ENCODE results near the gene GFER.
"Not testable (repeated sequence)": the region's sequence is repeated elsewhere in the genome, so short reads cannot be mapped to it uniquely, and the experiment has no call there.

The GFER gene

DNA sequence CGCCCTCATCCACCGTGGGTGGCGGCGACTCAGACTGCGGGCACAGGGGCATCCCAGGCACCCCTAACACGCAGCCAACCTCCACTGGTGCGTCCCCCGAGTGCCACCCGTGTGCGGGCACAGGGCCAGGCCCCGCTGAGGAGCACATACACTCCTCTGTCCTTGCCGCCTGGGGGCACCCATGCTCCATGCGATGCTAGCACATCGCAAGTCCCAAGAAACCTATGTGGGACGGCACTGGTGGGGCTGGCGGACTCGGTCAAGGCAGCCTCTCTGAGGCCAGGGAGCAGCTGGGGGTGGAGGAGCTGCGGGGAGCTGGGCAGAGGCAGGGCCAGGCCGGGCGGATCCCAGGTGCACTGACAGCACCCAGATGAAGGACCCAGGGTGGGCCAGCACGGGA, 21.7 kb downstream of the GFER start:
- in situ Hi-C loops (cut with HindIII; ENCODE audit: low sequenced_read_pairs) = no loop called here

DNA sequence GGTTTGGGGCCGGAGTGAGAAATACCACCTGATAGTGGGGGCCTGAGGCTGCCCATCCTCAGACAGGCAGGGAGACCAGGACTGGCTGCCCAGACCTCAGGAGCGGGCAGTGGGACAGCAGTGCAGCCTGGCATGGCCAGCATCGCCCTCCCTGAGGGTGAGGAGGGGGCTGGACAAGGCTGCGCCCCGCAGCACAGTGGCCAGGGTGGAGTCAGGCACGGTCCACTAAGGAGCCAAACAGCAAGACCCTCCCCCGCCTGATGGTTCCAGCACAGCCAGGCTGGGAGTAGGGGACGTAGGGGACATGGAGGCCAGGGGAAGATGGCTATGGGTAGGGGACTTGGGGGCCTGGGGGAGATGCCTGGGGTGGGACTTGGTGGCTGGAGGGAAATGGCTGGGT, 22.3 kb downstream of the GFER start:
- in situ Hi-C loops (cut with HindIII; ENCODE audit: low sequenced_read_pairs) = no loop called here

GRCh38 chr16:2007081-2007836, 23.3 kb downstream of the GFER start:
- in situ Hi-C loops (cut with HindIII; ENCODE audit: low sequenced_read_pairs) = no loop called here

DNA sequence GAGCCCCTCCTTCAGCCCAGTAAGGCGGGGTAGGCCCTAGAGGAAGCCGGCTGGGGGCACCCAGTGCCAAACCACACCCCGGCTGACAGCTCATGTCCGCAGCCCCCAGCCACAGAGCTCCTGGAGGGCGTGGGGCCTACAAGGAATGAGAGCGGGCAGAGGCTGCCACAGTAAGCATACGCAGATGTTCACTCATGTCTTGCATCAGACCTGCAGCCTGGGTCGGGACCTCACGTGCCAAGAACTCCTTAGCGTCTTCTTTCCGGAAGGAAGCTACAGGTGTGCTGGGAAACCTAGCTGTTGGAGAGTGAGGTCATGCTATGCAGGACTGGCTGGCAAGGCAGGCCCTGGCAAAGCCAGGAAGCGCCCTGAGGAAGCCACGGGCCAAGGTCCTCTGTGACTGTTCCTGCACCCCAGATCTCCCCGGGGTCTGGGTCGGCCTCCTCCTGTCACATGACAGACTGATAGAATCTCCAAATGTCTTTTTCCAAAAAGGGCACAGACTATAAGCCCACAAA, 24.1 kb downstream of the GFER start:
- in situ Hi-C loops (cut with HindIII; ENCODE audit: low sequenced_read_pairs) = no loop called here

DNA sequence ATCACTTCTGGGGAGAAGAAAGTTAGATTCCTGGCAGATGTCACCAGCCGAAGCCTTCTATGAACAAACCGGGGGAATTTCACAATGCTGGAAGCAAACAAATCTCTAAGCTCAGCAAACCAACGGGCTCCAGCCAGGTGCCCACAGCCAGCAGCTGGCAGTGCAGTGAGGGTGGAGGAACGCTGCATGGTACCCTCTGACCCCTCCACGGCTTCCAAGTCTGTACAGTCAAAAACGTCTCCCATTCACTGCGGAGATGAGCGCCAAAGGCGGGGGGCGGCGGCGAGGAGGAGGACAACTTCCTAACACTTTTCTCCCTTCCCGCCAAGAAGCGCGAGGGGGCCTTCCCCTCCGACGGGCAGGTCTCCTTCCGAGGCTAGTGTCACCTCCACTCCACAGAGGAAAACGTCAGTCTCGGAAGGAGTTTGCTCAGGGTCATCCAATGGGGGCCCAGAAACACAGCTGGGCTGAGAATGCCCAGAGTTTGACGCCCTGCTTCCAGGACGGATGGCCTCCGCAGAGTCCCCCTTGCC, 24.7 kb downstream of the GFER start:
- in situ Hi-C loops (cut with HindIII; ENCODE audit: low sequenced_read_pairs) = no loop called here

GRCh38 chr16:2009164-2009711, 25.2 kb downstream of the GFER start:
- in situ Hi-C loops (cut with HindIII; ENCODE audit: low sequenced_read_pairs) = no loop called here

DNA sequence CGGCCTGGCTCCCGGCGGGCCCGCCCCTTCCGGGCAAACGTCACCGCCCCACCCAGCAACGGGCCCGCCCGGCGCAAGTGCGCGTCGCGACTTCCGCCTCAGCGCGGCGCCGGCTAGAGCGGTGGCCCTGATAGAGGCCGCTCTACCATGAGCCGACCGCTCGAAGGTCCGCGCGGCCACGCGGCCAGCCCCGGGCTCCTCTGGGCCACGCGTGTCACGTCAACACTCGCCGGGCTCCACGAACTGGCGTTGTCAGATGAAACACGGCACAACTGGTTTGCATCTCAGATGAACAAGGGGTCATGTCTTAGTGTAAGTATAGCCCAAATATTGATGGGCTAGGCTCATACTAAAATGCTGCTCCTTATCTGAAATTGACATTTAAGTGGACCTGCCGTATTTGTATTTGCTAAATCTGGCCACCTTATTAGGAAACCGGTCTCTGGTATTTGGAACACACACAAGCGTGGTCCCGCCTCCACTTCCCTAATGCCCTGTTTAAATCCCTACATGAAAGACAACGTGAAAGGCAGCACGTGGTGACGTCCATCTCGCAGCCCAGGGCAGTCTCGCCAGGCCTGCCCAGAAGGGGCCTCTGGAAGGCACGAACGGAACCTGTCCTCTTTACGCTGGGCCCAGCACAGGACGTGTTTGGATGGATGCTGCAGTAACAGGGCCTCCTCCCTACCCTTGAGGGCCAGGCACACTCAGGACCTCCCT, 26.0 kb downstream of the GFER start, which contains the start of gene ZNF598:
Gene ZNF598, minus strand, starts transcription at position 31 of the 720 bp plus-strand sequence.
- in situ Hi-C loops (cut with HindIII; ENCODE audit: low sequenced_read_pairs) = no loop called here

GRCh38 chr16:2011726-2012125, 27.7 kb downstream of the GFER start:
- in situ Hi-C loops (cut with HindIII; ENCODE audit: low sequenced_read_pairs) = not testable (repeated sequence)

- in situ Hi-C loops (cut with HindIII; ENCODE audit: low sequenced_read_pairs) = no loop called here
These were observed 29.5 kb downstream of the GFER start for GRCh38 chr16:2013527-2013926.

DNA sequence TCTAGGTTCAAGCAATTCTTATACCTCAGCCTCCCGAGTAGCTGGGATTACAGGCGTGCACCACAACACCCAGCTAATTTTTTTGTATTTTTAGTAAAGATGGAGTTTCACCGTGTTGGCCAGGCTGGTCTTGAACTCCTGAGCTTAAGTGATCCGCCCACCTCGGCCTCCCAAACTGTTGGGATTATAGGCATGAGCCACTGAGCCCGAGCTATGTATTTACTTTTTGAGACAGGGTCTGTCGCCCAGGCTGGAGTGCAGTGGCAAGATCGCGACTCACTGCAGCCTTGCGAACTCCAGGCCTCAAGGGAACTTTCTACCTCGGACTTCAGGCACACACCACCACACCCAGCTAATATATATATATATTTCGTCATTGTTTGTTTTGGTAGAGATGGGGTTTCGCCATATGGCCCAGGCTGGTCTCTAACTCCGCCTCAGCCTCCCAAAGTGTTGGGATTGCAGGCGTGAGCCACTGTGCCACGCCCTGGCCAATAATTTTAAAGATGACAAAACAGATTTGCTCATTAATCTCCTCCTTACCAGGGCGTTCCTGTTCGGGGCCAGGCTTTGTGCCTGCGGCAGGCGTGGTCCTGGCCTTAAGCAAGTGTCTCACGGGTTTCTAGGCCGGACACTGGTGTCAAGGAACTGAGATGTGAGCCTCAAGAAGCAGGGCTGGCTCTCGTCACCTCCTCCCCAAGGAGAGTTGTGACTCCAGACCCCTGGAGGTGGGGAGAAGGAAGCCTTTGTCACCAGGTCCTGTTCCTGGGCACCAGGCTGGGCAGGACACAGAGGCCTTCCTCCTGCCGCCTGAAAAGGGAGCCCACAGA, 31.3 kb downstream of the GFER start:
- in situ Hi-C loops (cut with HindIII; ENCODE audit: low sequenced_read_pairs) = no loop called here

- in situ Hi-C loops (cut with HindIII; ENCODE audit: low sequenced_read_pairs) = no loop called here
These were observed 31.9 kb downstream of the GFER start for GRCh38 chr16:2015947-2016208.

DNA sequence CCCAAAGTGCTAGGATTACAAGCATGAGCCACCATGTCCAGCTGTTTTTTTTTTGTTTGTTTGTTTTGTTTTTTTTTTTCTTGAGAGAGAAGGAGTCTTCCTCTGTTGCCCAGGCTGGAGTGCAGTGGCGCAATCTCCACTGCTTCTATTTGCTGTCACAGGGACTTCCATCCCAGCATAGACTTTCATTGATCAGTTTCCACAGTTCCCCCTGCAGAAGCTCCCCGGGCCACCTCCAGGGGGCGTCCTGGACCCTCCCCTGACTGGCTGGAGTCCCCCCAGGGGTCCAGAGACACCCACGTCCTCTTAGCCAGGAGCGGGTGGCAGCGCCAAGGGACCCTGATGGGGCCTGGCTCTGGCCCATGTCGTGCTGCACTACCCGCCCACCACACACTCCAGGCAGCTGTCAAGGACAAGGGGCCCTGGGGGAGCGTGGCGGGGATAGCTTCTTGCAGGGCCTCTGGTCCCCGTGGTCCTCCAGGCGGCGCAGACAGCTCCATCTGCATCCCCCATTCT, 32.5 kb downstream of the GFER start:
- in situ Hi-C loops (cut with HindIII; ENCODE audit: low sequenced_read_pairs) = no loop called here

- in situ Hi-C loops (cut with HindIII; ENCODE audit: low sequenced_read_pairs) = no loop called here
These were observed 35.5 kb downstream of the GFER start, which contains the start of gene NPW for GRCh38 chr16:2019518-2019920. Gene NPW, plus strand, starts transcription at chr16:2019785.

GRCh38 chr16:2019921-2020831, 36.2 kb downstream of the GFER start:
- in situ Hi-C loops (cut with HindIII; ENCODE audit: low sequenced_read_pairs) = no loop called here

- in situ Hi-C loops (cut with HindIII; ENCODE audit: low sequenced_read_pairs) = no loop called here
These were observed 38.7 kb downstream of the GFER start for GRCh38 chr16:2022723-2023091.

GRCh38 chr16:2023092-2024031, 39.4 kb downstream of the GFER start:
- in situ Hi-C loops (cut with HindIII; ENCODE audit: low sequenced_read_pairs) = no loop called here

- in situ Hi-C loops (cut with HindIII; ENCODE audit: low sequenced_read_pairs) = no loop called here
These were observed 40.0 kb downstream of the GFER start for GRCh38 chr16:2024032-2024420.

DNA sequence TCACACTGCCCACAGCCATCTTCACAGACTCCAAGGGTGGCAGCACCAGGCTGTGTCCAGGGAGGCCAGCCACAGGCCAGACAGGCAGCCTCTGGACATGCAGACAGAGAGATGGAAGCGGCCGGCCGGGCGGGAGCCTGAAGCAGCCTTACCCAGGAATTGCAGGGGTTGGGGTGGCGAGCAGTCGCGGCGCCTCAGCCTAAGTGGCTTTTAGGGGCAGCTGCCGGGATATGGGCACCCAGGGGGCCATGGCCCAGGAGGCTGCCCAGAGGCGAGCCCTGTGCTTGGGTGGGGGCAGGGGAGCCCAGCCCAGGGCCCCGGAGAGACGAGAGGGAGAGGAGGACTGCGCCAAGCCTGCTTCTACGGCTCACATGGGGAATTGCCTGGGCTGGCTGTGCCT, 41.3 kb downstream of the GFER start:
- in situ Hi-C loops (cut with HindIII; ENCODE audit: low sequenced_read_pairs) = no loop called here
